HG03432 (cell line): ENCODE results near the gene ACE.

Experiments used
- ATAC-seq: cut with Tn5 transposase; IDR thresholded peaks from one replicate; pipeline ENCODE4 v1.9.1; 2021; ENCODE audit warnings: mild to moderate bottlenecking, moderate library complexity; ENCODE audit not compliant: unreplicated experiment

Gene ACE

GRCh38 chr17:63533433-63534077 lies 56.7 kb downstream of the ACE start:
- no peak for ATAC-seq

DNA sequence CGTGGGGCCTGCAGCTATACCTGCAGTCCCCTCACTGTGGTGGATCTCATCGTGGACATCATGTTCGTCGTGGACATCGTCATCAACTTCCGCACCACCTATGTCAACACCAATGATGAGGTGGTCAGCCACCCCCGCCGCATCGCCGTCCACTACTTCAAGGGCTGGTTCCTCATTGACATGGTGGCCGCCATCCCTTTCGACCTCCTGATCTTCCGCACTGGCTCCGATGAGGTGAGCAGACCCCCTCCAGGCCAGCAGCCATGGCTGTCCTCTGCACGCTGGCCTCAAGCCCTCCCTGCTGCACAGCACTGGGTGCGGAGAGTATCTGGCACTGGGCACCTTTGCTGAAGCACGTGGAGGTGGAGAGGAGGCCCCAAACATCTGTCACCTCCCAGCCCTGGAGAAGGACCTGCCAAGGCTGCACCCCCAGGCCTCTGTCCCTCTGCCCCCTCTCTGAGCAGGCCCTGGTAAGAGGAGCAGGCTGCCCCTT lies 57.3 kb downstream of the ACE start:
- ATAC-seq: no peak

- ATAC-seq: no peak
These were observed 58.1 kb downstream of the ACE start for GRCh38 chr17:63534816-63535455.

DNA sequence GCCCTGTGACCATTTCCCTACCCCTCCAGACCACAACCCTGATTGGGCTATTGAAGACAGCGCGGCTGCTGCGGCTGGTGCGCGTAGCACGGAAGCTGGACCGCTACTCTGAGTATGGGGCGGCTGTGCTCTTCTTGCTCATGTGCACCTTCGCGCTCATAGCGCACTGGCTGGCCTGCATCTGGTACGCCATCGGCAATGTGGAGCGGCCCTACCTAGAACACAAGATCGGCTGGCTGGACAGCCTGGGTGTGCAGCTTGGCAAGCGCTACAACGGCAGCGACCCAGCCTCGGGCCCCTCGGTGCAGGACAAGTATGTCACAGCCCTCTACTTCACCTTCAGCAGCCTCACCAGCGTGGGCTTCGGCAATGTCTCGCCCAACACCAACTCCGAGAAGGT lies 58.8 kb downstream of the ACE start:
- no peak for ATAC-seq

GRCh38 chr17:63537001-63537400 lies 60.1 kb downstream of the ACE start:
- ATAC-seq: no peak

GRCh38 chr17:63537991-63538692 lies 61.3 kb downstream of the ACE start:
- no peak for ATAC-seq

DNA sequence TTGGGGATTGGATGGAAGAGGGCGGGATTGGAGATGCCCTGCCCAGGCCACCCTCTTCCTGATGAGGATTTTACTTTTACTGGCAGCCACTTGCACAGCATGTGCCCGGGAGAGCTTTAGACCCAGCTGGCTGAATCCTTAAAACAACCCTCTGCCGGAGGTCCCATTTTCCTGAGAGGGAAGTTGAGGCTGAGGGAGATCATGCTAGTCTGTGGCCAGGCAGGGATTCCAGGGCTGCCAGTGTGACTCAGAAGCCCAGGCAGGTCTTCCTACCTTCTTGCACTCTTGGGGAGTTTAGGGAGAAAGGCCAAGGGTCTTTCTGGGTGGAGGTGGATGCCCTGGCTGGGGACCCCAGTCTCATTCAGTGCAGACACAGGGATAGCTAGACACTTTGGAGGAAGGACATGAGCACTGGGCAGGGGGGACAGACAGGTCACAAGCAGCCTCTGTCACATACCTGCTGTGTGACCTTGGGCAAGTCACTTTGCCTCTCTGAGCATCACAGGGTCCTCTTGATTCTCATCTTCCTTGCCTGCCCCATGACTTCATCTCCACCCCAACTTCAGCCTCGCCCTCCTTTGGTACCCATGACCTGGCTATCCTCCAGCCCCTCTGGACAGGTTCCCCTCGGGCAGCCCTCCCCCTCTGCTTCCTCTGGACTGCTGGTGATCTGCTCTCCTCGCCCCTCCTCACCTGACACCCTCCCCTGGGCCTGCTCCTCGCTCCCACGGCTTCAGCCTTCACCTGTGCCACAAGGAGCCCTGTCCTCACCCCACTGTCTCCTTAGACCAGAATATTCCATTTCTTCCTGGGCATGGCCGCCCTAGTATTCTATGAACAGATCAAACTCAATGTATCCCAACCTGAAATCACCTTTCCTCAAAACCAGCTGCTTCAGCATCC lies 62.1 kb downstream of the ACE start:
- no peak for ATAC-seq

GRCh38 chr17:63540590-63540989 lies 63.7 kb downstream of the ACE start:
- ATAC-seq: no peak

GRCh38 chr17:63542218-63542545 lies 65.3 kb downstream of the ACE start:
- ATAC-seq: no peak

- no peak for ATAC-seq
These were observed 66.3 kb downstream of the ACE start for GRCh38 chr17:63542942-63543821.

DNA sequence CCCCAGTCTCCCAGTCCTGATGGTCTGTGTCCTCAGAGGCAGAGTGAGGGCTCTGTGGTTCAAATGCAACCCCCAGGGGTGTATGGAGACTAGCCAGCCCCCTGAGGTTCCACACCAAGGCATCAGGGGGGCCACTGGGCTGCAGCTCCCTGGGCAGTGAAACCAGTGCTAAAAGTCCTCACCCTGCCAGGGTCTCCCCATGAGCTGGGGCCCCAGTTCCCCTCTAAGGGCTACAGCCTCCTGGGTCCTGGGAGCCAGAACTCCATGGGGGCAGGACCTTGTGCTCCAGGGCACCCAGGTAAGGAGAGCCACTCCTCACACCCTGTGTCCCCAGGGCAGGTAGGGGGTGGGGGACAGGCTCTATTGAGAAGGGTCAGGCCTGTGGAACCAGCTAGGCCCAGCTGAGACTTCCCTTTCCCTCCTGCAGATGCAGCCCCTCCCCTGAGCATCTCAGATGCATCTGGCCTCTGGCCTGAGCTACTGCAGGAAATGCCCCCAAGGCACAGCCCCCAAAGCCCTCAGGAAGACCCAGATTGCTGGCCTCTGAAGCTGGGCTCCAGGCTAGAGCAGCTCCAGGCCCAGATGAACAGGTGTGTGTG lies 67.1 kb downstream of the ACE start:
- ATAC-seq: no peak

DNA sequence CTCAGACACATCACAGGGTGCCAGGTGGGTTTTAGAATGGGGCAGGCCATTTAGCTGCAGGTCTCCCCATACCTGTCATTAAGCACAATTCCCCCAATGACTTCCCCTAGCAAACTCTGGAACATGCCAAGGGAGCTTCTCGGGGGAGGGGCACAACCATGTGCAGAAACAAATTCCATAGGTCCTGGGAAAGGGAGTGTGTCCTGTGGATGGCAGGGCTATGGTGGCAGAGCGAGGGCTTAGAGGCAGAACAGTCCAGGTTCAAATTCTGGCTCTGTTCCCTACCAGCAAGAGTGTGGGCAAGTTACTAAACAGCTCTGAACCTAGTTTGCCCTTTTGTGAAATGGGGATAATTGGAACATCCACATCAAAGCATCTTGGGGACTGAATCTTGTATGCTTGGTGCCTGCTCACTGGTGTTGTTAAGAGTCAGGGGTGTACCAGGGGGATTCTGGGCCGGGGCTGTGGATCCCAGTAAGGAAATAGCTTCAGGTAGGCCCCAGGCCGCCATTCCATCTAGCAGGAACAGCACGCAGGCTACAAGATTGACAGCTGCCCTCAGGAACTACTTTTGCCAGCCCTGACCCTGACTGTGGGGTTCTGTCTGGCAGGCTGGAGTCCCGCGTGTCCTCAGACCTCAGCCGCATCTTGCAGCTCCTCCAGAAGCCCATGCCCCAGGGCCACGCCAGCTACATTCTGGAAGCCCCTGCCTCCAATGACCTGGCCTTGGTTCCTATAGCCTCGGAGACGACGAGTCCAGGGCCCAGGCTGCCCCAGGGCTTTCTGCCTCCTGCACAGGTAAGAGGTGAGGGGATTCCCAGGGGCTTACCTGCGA lies 67.8 kb downstream of the ACE start:
- no peak for ATAC-seq

GRCh38 chr17:63546308-63547082 lies 69.6 kb downstream of the ACE start:
- ATAC-seq: no peak

DNA sequence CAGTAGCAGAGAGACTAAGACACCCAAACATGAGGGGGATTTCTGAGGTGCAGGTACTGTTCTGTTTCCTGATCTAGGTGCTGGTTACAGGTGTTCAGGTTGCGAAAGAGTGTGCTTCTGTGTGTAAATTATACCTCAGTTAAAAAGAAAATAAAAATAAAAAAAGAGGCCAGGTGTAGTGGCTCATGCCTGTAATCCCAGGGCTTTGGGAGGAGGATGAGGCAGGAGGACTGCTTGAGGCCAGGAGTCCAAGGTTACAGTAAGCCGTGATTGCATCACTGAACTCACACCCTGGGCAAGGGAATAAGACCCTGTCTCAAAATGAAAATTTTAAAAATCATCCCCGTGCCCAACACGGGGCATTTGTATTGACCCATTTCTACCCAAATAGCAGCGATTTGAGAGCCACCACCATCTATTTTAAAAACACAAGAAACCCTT lies 70.2 kb downstream of the ACE start:
- ATAC-seq: no peak
